Measurements from ENCODE around the gene SLC1A2.
"Not testable (repeated sequence)": the region's sequence is repeated elsewhere in the genome, so short reads cannot be mapped to it uniquely, and the experiment has no call there.

The SLC1A2 gene

GRCh38 chr11:35242412-35243242 lies 176.7 kb downstream of the SLC1A2 start:
- DNase-seq (ENCODE audit: low spot score): no peak

GRCh38 chr11:35241531-35241930 lies 177.8 kb downstream of the SLC1A2 start:
- no peak for DNase-seq (ENCODE audit: low spot score)

- DNase-seq (ENCODE audit: low spot score): no peak
Measured at GRCh38 chr11:35241083-35241482, 178.3 kb downstream of the SLC1A2 start.

GRCh38 chr11:35239471-35240075 lies 179.8 kb downstream of the SLC1A2 start:
- no peak for DNase-seq (ENCODE audit: low spot score)

- no peak for DNase-seq (ENCODE audit: low spot score)
Measured at GRCh38 chr11:35238882-35239281, 180.5 kb downstream of the SLC1A2 start.

- DNase-seq (ENCODE audit: low spot score): peak; percentile 74
Measured at GRCh38 chr11:35237860-35238715, 181.3 kb downstream of the SLC1A2 start.

GRCh38 chr11:35237351-35237750 lies 182.0 kb downstream of the SLC1A2 start:
- no peak for DNase-seq (ENCODE audit: low spot score)

GRCh38 chr11:35236667-35237003 lies 182.7 kb downstream of the SLC1A2 start:
- no peak for DNase-seq (ENCODE audit: low spot score)

GRCh38 chr11:35235936-35236666 lies 183.3 kb downstream of the SLC1A2 start:
- peak; percentile 70 for DNase-seq (ENCODE audit: low spot score)

GRCh38 chr11:35235498-35235897 lies 183.9 kb downstream of the SLC1A2 start:
- DNase-seq (ENCODE audit: low spot score): no peak

- DNase-seq (ENCODE audit: low spot score): no peak
Measured at GRCh38 chr11:35235157-35235468, 184.2 kb downstream of the SLC1A2 start.

GRCh38 chr11:35234460-35235156 lies 184.8 kb downstream of the SLC1A2 start:
- no peak for DNase-seq (ENCODE audit: low spot score)

GRCh38 chr11:35233518-35233917 lies 185.8 kb downstream of the SLC1A2 start:
- DNase-seq (ENCODE audit: low spot score): no peak

- DNase-seq (ENCODE audit: low spot score): no peak
Measured at GRCh38 chr11:35232891-35233330, 186.4 kb downstream of the SLC1A2 start.

- DNase-seq (ENCODE audit: low spot score): no peak
Measured at GRCh38 chr11:35231076-35231860, 188.1 kb downstream of the SLC1A2 start.

GRCh38 chr11:35230388-35230787 lies 189.0 kb downstream of the SLC1A2 start:
- no peak for DNase-seq (ENCODE audit: low spot score)

GRCh38 chr11:35228328-35228725 lies 191.0 kb downstream of the SLC1A2 start:
- no peak for DNase-seq (ENCODE audit: low spot score)

GRCh38 chr11:35227576-35228327 lies 191.6 kb downstream of the SLC1A2 start:
- DNase-seq (ENCODE audit: low spot score): no peak

- DNase-seq (ENCODE audit: low spot score): not testable (repeated sequence)
Measured at GRCh38 chr11:35226756-35227155, 192.6 kb downstream of the SLC1A2 start.

- no peak for DNase-seq (ENCODE audit: low spot score)
Measured at GRCh38 chr11:35225946-35226520, 193.3 kb downstream of the SLC1A2 start.

Data from activated CD4-positive, alpha-beta T cell treated with anti-CD3 and anti-CD28 coated beads, Interleukin-2, Interleukin-4, amounts not matched to agents 100 ng/mL and 50 ng/mL, durations not matched to agents 16 hours and 8 hours (primary cell).